Type B pancreatic cell (in vitro differentiated cells): Measurements from ENCODE around the gene HDHD5. TPM values are rescaled to one million over a fixed set of nuclear protein-coding genes. Genes with fewer than 3 reads are reported as not detected.

ENCODE experiments used
- DNase-seq: peaks from one replicate; pipeline ENCODE4 v3.0.0; 2021; ENCODE audit warnings: mixed read lengths; ENCODE audit not compliant: unreplicated experiment; ENCODE audit errors: extremely low spot score
- H3K27ac Mint-ChIP-seq: 2 replicates; pipeline ENCODE4 v1.8.0; 2021; ENCODE audit warnings: mild to moderate bottlenecking, mixed read lengths
- H3K27me3 Mint-ChIP-seq: 2 replicates; pipeline ENCODE4 v1.8.0; 2021; ENCODE audit warnings: mixed read lengths
- H3K36me3 Mint-ChIP-seq: 2 replicates; pipeline ENCODE4 v1.8.0; 2021; ENCODE audit warnings: mixed read lengths
- H3K4me1 Mint-ChIP-seq: one replicate; pipeline ENCODE4 v1.8.0; 2021; ENCODE audit warnings: mixed read lengths; ENCODE audit not compliant: unreplicated experiment
- H3K4me3 Mint-ChIP-seq: 2 replicates; pipeline ENCODE4 v1.8.0; 2021; ENCODE audit warnings: mild to moderate bottlenecking, mixed read lengths
- H3K9me3 Mint-ChIP-seq: 2 replicates; pipeline ENCODE4 v1.8.0; 2021; ENCODE audit warnings: mixed read lengths
- CTCF ChIP-seq: fragments of 200-600 bp; sonication (generic); conservative IDR thresholded peaks from 2 replicates; pipeline ENCODE4 v1.5.0; 2021; ENCODE audit warnings: antibody characterized with exemption, mild to moderate bottlenecking
- total RNA-seq: library from RNA; stranded (reverse); gene quantifications from 2 replicates; pipeline ENCODE4 v1.2.1, GENCODE V29; 2021; ENCODE audit warnings: low replicate concordance

The HDHD5 gene
- total RNA-seq, 1 donor from 2014 or later = 40.1 TPM

GRCh38 chr22:17162731-17163130, 3.7 kb upstream of the HDHD5 start:
- Mint-ChIP-seq H3K4me1 (peaks cover 6% of the 10 kb centered on the region), H3K9me3 (no peaks in the 10 kb centered on the region), H3K4me3 (peak overlapping the region; percentile 23), H3K36me3 (peaks cover 11% of the 10 kb centered on the region), H3K27me3 (no peaks in the 10 kb centered on the region), H3K27ac (no peak overlapping the region)
- no peak for TF ChIP-seq CTCF
- DNase-seq = no peak

DNA sequence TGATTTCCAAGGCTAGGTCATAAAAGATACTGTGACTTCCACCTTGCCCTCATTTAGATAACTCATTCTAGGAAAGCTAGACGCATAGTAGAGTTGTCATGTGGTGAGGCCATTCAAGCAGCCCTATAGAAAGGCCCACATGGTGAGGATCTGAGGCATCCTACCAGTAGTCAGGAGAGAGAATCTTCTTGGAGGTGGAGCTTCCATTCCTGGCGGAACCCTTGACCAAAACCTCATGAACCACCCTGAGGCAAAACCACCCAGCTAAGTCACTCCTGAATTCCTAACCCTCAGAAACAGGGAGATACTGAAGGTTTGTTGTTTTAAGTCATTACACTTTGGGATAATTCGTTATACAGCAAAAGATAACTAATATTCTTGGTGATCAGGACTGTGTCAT, 2.9 kb upstream of the HDHD5 start:
- H3K36me3 Mint-ChIP-seq = peaks cover 11% of the 10 kb centered on the region
- no peaks in the 10 kb centered on the region for H3K27me3 Mint-ChIP-seq
- H3K4me1 Mint-ChIP-seq = peaks cover 6% of the 10 kb centered on the region
- no peak for DNase-seq
- H3K4me3 Mint-ChIP-seq = peak overlapping the region; percentile 44
- H3K9me3 Mint-ChIP-seq = no peaks in the 10 kb centered on the region
- H3K27ac Mint-ChIP-seq = no peak overlapping the region
- no peak for TF ChIP-seq CTCF

DNA sequence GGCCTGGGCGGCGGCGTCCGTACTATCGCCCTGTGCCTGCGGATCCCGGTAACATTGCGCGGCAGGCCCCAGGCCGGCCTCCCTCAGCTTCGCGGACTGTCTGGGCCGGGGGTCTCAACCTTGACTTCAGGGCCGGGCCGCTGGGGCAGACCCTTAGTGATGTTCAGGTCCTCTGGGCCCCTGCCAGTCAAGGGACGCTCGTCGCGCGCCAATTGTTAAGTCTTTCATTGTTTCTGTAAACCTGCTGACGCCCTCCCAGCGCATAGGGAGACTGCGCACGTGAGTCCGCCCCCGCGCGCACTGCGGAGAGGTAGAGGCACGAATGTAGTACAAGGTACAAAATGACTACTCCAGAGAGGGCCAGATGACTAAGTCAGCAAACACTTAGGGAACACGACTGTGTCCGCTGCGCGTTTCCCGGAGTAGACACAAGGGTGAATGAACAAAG, 451 bp upstream of the HDHD5 start:
- Mint-ChIP-seq H3K36me3 (peaks cover 11% of the 10 kb centered on the region), H3K4me1 (peaks cover 12% of the 10 kb centered on the region), H3K4me3 (peak overlapping the region; percentile 96), H3K27me3 (no peaks in the 10 kb centered on the region), H3K27ac (peak overlapping the region; percentile 91), H3K9me3 (no peaks in the 10 kb centered on the region)
- no peak for DNase-seq
- TF ChIP-seq CTCF = no peak

DNA sequence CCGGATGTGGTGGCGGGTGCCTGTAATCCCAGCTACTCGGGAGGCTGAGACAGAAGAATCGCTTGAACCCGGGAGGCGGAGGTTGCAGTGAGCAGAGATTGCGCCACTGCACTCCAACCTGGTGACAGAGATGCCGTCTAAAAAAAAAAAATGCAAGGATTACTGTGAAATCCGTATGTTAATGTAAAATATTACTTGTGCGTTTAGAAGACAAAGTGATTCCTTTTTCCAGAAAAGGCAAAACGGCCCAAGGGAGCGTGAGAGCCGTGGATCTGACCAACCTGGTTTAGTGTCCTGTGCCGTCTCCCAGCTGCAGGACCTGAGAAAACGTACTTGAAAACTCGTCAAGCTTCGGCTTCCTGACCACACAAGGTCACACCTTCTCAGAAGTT, 905 bp downstream of the HDHD5 start:
- peak overlapping the region; percentile 75 for H3K27ac Mint-ChIP-seq
- no peaks in the 10 kb centered on the region for H3K9me3 Mint-ChIP-seq
- DNase-seq = no peak
- TF ChIP-seq CTCF = no peak
- H3K4me3 Mint-ChIP-seq = peak overlapping the region; percentile 88
- H3K36me3 Mint-ChIP-seq = peaks cover 11% of the 10 kb centered on the region
- no peaks in the 10 kb centered on the region for H3K27me3 Mint-ChIP-seq
- peaks cover 12% of the 10 kb centered on the region for H3K4me1 Mint-ChIP-seq

DNA sequence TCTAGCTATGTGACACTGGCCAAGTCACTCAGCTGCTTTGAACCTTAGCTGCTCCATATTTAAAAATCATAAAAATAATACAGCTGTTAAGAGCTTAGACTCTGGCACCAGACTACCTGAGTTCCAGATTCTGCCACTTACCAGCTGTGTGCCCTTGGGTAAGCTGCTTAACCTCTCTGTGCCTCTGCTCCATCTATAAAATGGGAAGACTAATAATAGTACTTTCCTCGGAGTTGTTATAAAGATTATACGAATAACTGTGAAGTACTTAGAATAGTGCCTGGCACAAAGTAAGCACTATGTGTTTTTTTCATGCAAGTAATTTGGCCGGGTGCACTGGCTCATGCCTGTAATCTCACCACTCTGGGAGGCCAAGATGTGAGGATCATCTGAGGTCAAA, 1.4 kb downstream of the HDHD5 start:
- peaks cover 12% of the 10 kb centered on the region for H3K4me1 Mint-ChIP-seq
- H3K9me3 Mint-ChIP-seq = no peaks in the 10 kb centered on the region
- H3K27me3 Mint-ChIP-seq = no peaks in the 10 kb centered on the region
- peak overlapping the region; percentile 88 for H3K4me3 Mint-ChIP-seq
- no peak for DNase-seq
- H3K27ac Mint-ChIP-seq = no peak overlapping the region
- H3K36me3 Mint-ChIP-seq = peaks cover 9% of the 10 kb centered on the region
- TF ChIP-seq CTCF = no peak

- Mint-ChIP-seq H3K4me1 (peaks cover 18% of the 10 kb centered on the region), H3K36me3 (peaks cover 4% of the 10 kb centered on the region), H3K27me3 (no peaks in the 10 kb centered on the region), H3K9me3 (no peaks in the 10 kb centered on the region), H3K4me3 (peak overlapping the region; percentile 6), H3K27ac (no peak overlapping the region)
- no peak for DNase-seq
- TF ChIP-seq CTCF = no peak
These were observed 3.1 kb downstream of the HDHD5 start for GRCh38 chr22:17155941-17156340.
